ENCODE measurements around the gene WDR46. TPM values are rescaled to one million over a fixed set of nuclear protein-coding genes. Genes with fewer than 3 reads are reported as not detected.

WDR46 gene
- total RNA-seq, 1 donor from 2014 or later, result 63.7 TPM

- Histone ChIP-seq H4K20me1 (ENCODE audit: insufficient read depth, low read length) (no peaks in the 10 kb centered on the region), H3K36me3 (ENCODE audit: insufficient read depth, low read length) (no peaks in the 10 kb centered on the region), H3K4me1 (ENCODE audit: insufficient read depth, low read length) (no peaks in the 10 kb centered on the region), H3K27ac (ENCODE audit: low read depth, low read length) (no peak overlapping the region), H3K4me2 (ENCODE audit: low read length) (no peak overlapping the region), H3K9me3 (ENCODE audit: insufficient read depth, low read depth, low read length) (no peaks in the 10 kb centered on the region), H3K79me2 (ENCODE audit: insufficient read depth, low read length) (no peaks in the 10 kb centered on the region), H3K27me3 (ENCODE audit: insufficient read depth, low read length) (peaks cover 13% of the 10 kb centered on the region), H3K4me3 (ENCODE audit: insufficient read depth, low read depth, low read length) (no peak overlapping the region), H3K9ac (ENCODE audit: low read length) (no peak overlapping the region), H2AFZ (ENCODE audit: low read depth, low read length) (no peak overlapping the region)
- H3K27me3 Mint-ChIP-seq (ENCODE audit: low read depth, unreplicated experiment), result peaks cover 34% of the 10 kb centered on the region
- H3K9me3 Mint-ChIP-seq (ENCODE audit: unreplicated experiment), result peaks cover 3% of the 10 kb centered on the region
- H3K36me3 Mint-ChIP-seq (ENCODE audit: low read depth, unreplicated experiment), result no peaks in the 10 kb centered on the region
- DNase-seq (ENCODE audit: low read depth) (no peak), FAIRE-seq (no peak)
- H3K27ac Mint-ChIP-seq (ENCODE audit: unreplicated experiment), result peak overlapping the region; percentile 86
- TF ChIP-seq EZH2 (IDR thresholded peaks at IDR 0.05; ENCODE audit: insufficient read depth, low read length), result no peak
- no peak for TF ChIP-seq CTCF (IDR thresholded peaks at IDR 0.05; ENCODE audit: insufficient read depth, low read depth, low read length)
- no peaks in the 10 kb centered on the region for H3K4me1 Mint-ChIP-seq (ENCODE audit: low read depth, unreplicated experiment)
- no peak overlapping the region for H3K4me3 Mint-ChIP-seq (ENCODE audit: unreplicated experiment)
These were observed 47.1 kb downstream of the WDR46 start for GRCh38 chr6:33241968-33242367.

DNA sequence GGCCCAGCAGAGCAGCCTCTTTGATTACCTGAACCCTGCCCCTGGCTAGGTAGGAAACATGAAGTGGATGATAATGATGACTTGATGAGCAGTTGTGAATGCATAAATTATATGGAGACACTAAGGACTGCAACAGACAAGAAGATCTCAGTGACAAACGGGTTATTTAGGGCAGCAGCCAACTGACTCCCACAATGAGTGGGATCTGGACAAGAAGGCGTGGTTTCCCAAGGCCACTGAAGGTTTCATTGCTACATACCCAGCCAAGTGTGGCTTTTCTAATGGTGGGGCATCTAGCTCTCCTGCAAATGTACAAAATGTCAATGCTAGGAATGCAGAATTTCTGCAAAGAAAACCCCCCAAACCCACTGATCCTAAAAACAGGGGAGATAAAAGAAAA is 51.3 kb downstream of the WDR46 start:
- no peak overlapping the region for H3K4me3 Mint-ChIP-seq (ENCODE audit: unreplicated experiment)
- TF ChIP-seq EZH2 (IDR thresholded peaks at IDR 0.05; ENCODE audit: insufficient read depth, low read length) (no peak), CTCF (IDR thresholded peaks at IDR 0.05; ENCODE audit: insufficient read depth, low read depth, low read length) (no peak)
- Histone ChIP-seq H2AFZ (ENCODE audit: low read depth, low read length) (no peak overlapping the region), H3K36me3 (ENCODE audit: insufficient read depth, low read length) (no peaks in the 10 kb centered on the region), H3K4me1 (ENCODE audit: insufficient read depth, low read length) (no peaks in the 10 kb centered on the region), H3K9ac (ENCODE audit: low read length) (no peak overlapping the region), H3K79me2 (ENCODE audit: insufficient read depth, low read length) (no peaks in the 10 kb centered on the region), H3K27ac (ENCODE audit: low read depth, low read length) (no peak overlapping the region), H3K4me2 (ENCODE audit: low read length) (no peak overlapping the region), H3K27me3 (ENCODE audit: insufficient read depth, low read length) (peaks cover 23% of the 10 kb centered on the region), H3K4me3 (ENCODE audit: insufficient read depth, low read depth, low read length) (no peak overlapping the region), H3K9me3 (ENCODE audit: insufficient read depth, low read depth, low read length) (no peaks in the 10 kb centered on the region), H4K20me1 (ENCODE audit: insufficient read depth, low read length) (no peaks in the 10 kb centered on the region)
- H3K27ac Mint-ChIP-seq (ENCODE audit: unreplicated experiment), result no peak overlapping the region
- no peaks in the 10 kb centered on the region for H3K4me1 Mint-ChIP-seq (ENCODE audit: low read depth, unreplicated experiment)
- H3K27me3 Mint-ChIP-seq (ENCODE audit: low read depth, unreplicated experiment), result peaks cover 47% of the 10 kb centered on the region
- H3K9me3 Mint-ChIP-seq (ENCODE audit: unreplicated experiment), result peaks cover 3% of the 10 kb centered on the region
- no peaks in the 10 kb centered on the region for H3K36me3 Mint-ChIP-seq (ENCODE audit: low read depth, unreplicated experiment)
- FAIRE-seq (no peak), DNase-seq (ENCODE audit: low read depth) (no peak)

DNA sequence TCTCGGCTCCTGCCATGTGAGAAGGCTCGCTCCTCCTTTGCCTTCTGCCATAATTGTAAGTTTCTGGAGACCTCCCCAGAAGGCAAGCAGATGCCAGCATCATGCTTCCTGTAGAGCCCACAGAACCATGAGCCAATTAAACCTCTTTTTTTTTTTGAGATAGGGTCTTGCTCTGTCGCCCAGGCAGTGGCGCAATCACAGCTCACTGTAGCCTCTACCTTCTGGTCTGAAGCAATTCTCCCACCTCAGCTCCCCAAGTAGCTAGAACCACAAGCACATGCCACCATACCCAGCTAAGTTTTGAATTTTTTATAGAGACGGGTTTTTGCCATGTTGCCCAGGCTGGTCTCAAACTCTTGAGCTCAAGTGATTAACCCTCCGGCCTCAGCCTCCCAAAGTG is 52.2 kb downstream of the WDR46 start:
- no peaks in the 10 kb centered on the region for H3K36me3 Mint-ChIP-seq (ENCODE audit: low read depth, unreplicated experiment)
- no peak overlapping the region for H3K4me3 Mint-ChIP-seq (ENCODE audit: unreplicated experiment)
- H3K9ac ChIP-seq (ENCODE audit: low read length), result no peak overlapping the region
- H3K27ac Mint-ChIP-seq (ENCODE audit: unreplicated experiment), result no peak overlapping the region
- H3K4me2 ChIP-seq (ENCODE audit: low read length), result no peak overlapping the region
- H3K27ac ChIP-seq (ENCODE audit: low read depth, low read length), result no peak overlapping the region
- H3K4me3 ChIP-seq (ENCODE audit: insufficient read depth, low read depth, low read length), result no peak overlapping the region
- H2AFZ ChIP-seq (ENCODE audit: low read depth, low read length), result no peak overlapping the region
- peaks cover 3% of the 10 kb centered on the region for H3K9me3 Mint-ChIP-seq (ENCODE audit: unreplicated experiment)
- no peak for DNase-seq (ENCODE audit: low read depth)
- H3K4me1 ChIP-seq (ENCODE audit: insufficient read depth, low read length), result no peaks in the 10 kb centered on the region
- H3K36me3 ChIP-seq (ENCODE audit: insufficient read depth, low read length), result no peaks in the 10 kb centered on the region
- H3K79me2 ChIP-seq (ENCODE audit: insufficient read depth, low read length), result no peaks in the 10 kb centered on the region
- TF ChIP-seq CTCF (IDR thresholded peaks at IDR 0.05; ENCODE audit: insufficient read depth, low read depth, low read length), result no peak
- TF ChIP-seq EZH2 (IDR thresholded peaks at IDR 0.05; ENCODE audit: insufficient read depth, low read length), result no peak
- no peaks in the 10 kb centered on the region for H4K20me1 ChIP-seq (ENCODE audit: insufficient read depth, low read length)
- H3K27me3 Mint-ChIP-seq (ENCODE audit: low read depth, unreplicated experiment), result peaks cover 42% of the 10 kb centered on the region
- H3K4me1 Mint-ChIP-seq (ENCODE audit: low read depth, unreplicated experiment), result no peaks in the 10 kb centered on the region
- H3K9me3 ChIP-seq (ENCODE audit: insufficient read depth, low read depth, low read length), result no peaks in the 10 kb centered on the region
- FAIRE-seq, result no peak
- peaks cover 23% of the 10 kb centered on the region for H3K27me3 ChIP-seq (ENCODE audit: insufficient read depth, low read length)
